Peyer's patch (tissue), 4 donors: Measurements from ENCODE around the gene AK8. TPM values are rescaled to one million over a fixed set of nuclear protein-coding genes. Genes with fewer than 3 reads are reported as not detected.

Source experiments
- DNase-seq, 3 donors: peaks; one replicate each; pipeline ENCODE4 v3.0.0-alpha.2; 2017 to 2019
- H3K27ac ChIP-seq, 4 donors: fragments of 200-600 bp; sonication (generic); one replicate each; pipeline ENCODE4 v1.5.1; 2016 to 2019
- H3K27me3 ChIP-seq, 2 donors: fragments of 200-600 bp; sonication (generic); one replicate each; pipeline ENCODE4 v1.5.1; 2019
- H3K36me3 ChIP-seq, 3 donors: fragments of 200-600 bp; sonication (generic); one replicate each; pipeline ENCODE4 v1.5.1; 2016 to 2019
- H3K4me1 ChIP-seq, 4 donors: fragments of 200-600 bp; sonication (generic); one replicate each; pipeline ENCODE4 v1.5.1; 2016 to 2019
- H3K4me3 ChIP-seq, 4 donors: fragments of 200-600 bp; sonication (generic); 1 replicate in 3 of 4; 2 replicates in 1 of 4; pipeline ENCODE4 v1.5.1; 2016 to 2019; ENCODE audit warnings: mild to moderate bottlenecking in 1 of 4
- H3K9me3 ChIP-seq, 4 donors: fragments of 200-600 bp; sonication (generic); one replicate each; pipeline ENCODE4 v1.5.1; 2016 to 2019; ENCODE audit warnings: mild to moderate bottlenecking in 1 of 4
- POLR2A ChIP-seq, 2 donors: fragments of 450-650 bp; IDR thresholded peaks; one replicate each; pipeline ENCODE4 v1.5.1; 2017; ENCODE audit warnings: antibody characterized with exemption in 2 of 2, mild to moderate bottlenecking in 2 of 2, moderate library complexity in 2 of 2
- total RNA-seq, 4 donors: library from RNA; depleted of rRNA; stranded (reverse); fragments of >200 nt; gene quantifications; one replicate each; pipeline ENCODE4 v1.1.0, GENCODE V29; 2016
- TF ChIP-seq, protein P1 (sequence below), 6 experiments: fragments of 450-650 bp in 4 of 6; fragments of 200-600 bp in 2 of 6; sonication (generic) in 1 of 6; IDR thresholded peaks; one replicate each; pipeline ENCODE4 v1.5.1; 2017 to 2019; ENCODE audit warnings: antibody characterized with exemption in 6 of 6, mild to moderate bottlenecking in 3 of 6, moderate library complexity in 1 of 6

The AK8 gene
- total RNA-seq, 4 donors from 2014 or later: not detected

DNA sequence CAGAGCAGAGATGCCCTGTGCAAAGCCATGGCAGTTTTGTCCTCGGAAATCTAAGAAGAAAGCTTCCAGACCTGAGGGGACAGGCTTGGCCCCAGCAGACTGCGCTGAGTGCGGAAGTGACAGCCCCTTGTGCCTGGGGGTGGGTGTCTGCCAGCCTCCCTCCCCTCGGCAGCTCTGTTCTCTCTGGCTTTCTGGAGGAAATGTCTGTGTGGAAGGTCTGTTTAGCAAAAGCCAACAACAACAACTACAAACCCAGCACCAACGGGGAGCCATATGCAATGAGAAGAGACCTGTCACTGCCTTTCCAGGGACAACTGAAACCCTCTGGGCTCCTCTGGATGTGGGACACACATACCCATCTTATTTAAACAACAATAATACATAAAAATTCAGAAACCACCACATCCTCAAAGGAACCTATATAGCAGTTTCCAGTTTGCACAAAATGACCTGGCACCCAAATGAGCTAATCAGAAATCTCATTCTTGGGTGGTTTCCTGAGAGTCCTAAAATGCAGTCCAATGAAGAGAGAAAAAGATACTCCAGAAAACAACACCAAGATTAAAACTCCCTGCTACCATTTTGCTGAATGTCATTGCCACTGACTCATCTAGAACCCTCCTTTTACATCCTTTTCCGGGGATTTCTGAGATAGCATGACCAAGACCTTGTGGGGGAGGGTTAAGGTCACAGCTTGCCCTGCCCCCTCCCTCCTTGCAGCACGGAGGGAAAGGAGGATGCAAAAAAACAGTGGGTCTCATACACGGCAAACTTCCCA lies 97.7 kb downstream of the AK8 start:
- H3K27me3 ChIP-seq: no peaks in the 10 kb centered on the region
- no peak overlapping the region for H3K27ac ChIP-seq
- no peaks in the 10 kb centered on the region for H3K9me3 ChIP-seq
- DNase-seq: no peak
- no peaks in the 10 kb centered on the region for H3K36me3 ChIP-seq
- no peak overlapping the region for H3K4me3 ChIP-seq
- no peaks in the 10 kb centered on the region for H3K4me1 ChIP-seq
- TF ChIP-seq, protein P1, sequence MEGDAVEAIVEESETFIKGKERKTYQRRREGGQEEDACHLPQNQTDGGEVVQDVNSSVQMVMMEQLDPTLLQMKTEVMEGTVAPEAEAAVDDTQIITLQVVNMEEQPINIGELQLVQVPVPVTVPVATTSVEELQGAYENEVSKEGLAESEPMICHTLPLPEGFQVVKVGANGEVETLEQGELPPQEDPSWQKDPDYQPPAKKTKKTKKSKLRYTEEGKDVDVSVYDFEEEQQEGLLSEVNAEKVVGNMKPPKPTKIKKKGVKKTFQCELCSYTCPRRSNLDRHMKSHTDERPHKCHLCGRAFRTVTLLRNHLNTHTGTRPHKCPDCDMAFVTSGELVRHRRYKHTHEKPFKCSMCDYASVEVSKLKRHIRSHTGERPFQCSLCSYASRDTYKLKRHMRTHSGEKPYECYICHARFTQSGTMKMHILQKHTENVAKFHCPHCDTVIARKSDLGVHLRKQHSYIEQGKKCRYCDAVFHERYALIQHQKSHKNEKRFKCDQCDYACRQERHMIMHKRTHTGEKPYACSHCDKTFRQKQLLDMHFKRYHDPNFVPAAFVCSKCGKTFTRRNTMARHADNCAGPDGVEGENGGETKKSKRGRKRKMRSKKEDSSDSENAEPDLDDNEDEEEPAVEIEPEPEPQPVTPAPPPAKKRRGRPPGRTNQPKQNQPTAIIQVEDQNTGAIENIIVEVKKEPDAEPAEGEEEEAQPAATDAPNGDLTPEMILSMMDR (IDR thresholded peaks at IDR 0.05): no peak
- TF ChIP-seq POLR2A (IDR thresholded peaks at IDR 0.05): no peak

GRCh38 chr9:132776891-132777290 lies 101.2 kb downstream of the AK8 start:
- Histone ChIP-seq H3K4me3 (no peak overlapping the region), H3K27ac (no peak overlapping the region), H3K36me3 (no peaks in the 10 kb centered on the region), H3K9me3 (no peaks in the 10 kb centered on the region), H3K4me1 (no peaks in the 10 kb centered on the region), H3K27me3 (no peaks in the 10 kb centered on the region)
- TF ChIP-seq, protein P1 (IDR thresholded peaks at IDR 0.05): no peak
- DNase-seq: no peak

DNA sequence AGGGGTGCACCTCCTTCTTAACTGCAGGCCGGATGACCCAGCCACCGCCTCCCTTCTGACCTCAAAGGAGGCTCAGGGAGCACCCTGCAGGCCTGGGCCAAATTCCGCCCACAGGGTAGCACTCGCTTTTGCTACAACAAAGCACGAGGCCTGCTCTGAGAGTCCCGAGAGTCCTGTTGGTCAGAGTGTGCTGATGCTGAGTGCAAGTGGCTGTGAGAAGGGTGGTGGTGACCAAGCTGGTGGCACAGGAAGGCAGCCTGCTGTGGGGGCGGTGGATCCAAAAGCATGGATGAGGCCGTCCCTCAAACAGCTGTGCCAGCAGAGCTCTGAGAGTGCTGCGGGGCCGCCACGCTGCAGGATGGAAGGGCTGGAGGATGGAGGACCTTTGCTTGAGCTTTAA lies 101.8 kb downstream of the AK8 start:
- Histone ChIP-seq H3K27me3 (no peaks in the 10 kb centered on the region), H3K36me3 (no peaks in the 10 kb centered on the region), H3K4me3 (no peak overlapping the region), H3K9me3 (no peaks in the 10 kb centered on the region), H3K4me1 (no peaks in the 10 kb centered on the region), H3K27ac (no peak overlapping the region)
- no peak for DNase-seq
- TF ChIP-seq, protein P1 (IDR thresholded peaks at IDR 0.05): no peak
- TF ChIP-seq POLR2A (IDR thresholded peaks at IDR 0.05): no peak

GRCh38 chr9:132775720-132776119 lies 102.4 kb downstream of the AK8 start:
- Histone ChIP-seq H3K27ac (no peak overlapping the region), H3K4me3 (no peak overlapping the region), H3K27me3 (no peaks in the 10 kb centered on the region), H3K4me1 (peaks cover 0 to 1% (median 0%) of the 10 kb centered on the region in 4 donors), H3K9me3 (no peaks in the 10 kb centered on the region), H3K36me3 (no peaks in the 10 kb centered on the region)
- no peak for DNase-seq
- TF ChIP-seq, protein P1 (IDR thresholded peaks at IDR 0.05): no peak
- TF ChIP-seq POLR2A (IDR thresholded peaks at IDR 0.05): no peak

DNA sequence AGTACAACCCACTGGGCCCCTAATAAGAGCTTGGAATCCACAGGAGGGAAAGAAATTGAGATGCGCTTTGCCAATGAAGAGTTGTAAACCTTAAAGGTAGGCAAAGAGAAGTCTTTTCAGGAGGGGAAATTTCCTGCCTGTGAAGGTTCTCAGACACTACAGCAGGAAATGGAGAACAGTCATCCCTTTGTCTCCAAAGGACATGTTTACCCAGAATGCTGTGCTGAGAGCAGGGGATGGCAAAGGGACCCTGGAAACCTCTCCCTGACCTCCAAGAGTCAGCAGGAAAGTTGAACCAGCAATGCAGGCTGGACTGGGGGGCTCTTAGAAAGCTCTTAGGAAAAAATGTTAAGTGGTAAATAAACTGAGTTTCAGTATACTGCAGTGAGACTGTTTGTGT lies 103.2 kb downstream of the AK8 start:
- Histone ChIP-seq H3K4me1 (peaks cover 0 to 6% (median 0%) of the 10 kb centered on the region in 4 donors), H3K27me3 (no peaks in the 10 kb centered on the region), H3K27ac (no peak overlapping the region), H3K4me3 (no peak overlapping the region), H3K36me3 (no peaks in the 10 kb centered on the region), H3K9me3 (no peaks in the 10 kb centered on the region)
- no peak for DNase-seq
- TF ChIP-seq, protein P1 (IDR thresholded peaks at IDR 0.05): no peak
- TF ChIP-seq POLR2A (IDR thresholded peaks at IDR 0.05): no peak
